Keratinocyte (primary cell): ENCODE results near the gene PCDH1. TPM values are rescaled to one million over a fixed set of nuclear protein-coding genes. Genes with fewer than 3 reads are reported as not detected.

Experiments used
- DNase-seq: peaks from one replicate; pipeline ENCODE4 v3.0.0-alpha.2; 2011; ENCODE audit warnings: low read depth, missing footprints, low spot score
- FAIRE-seq: peaks from 2 replicates; lab custom pipeline; 2011; peaks lifted over from hg19 to GRCh38; lab: Jason Lieb, UNC
- H2AFZ ChIP-seq: 2 replicates; pipeline ENCODE4 v1.6.0; 2012; ENCODE audit warnings: low read length, control low read depth, inconsistent platforms; ENCODE audit not compliant: control insufficient read depth
- H3K27ac ChIP-seq: 2 replicates; pipeline ENCODE4 v1.5.1; 2011; ENCODE audit warnings: low read length; ENCODE audit not compliant: control insufficient read depth, insufficient read depth
- H3K27me3 ChIP-seq: 3 replicates; pipeline ENCODE4 v1.6.0; 2011; ENCODE audit warnings: low read length; ENCODE audit not compliant: control insufficient read depth, insufficient read depth; ENCODE audit errors: extremely low read depth
- H3K36me3 ChIP-seq, 2 experiments: 2 replicates in 1 of 2; 3 replicates in 1 of 2; pipeline ENCODE4 v1.5.1; 2011; ENCODE audit warnings: low read length in 2 of 2, mild to moderate bottlenecking in 1 of 2; ENCODE audit not compliant: control insufficient read depth in 2 of 2, insufficient read depth in 2 of 2; ENCODE audit errors: extremely low read depth in 1 of 2
- H3K4me1 ChIP-seq: 3 replicates; pipeline ENCODE4 v1.5.1; 2011; ENCODE audit warnings: low read length; ENCODE audit not compliant: control insufficient read depth, insufficient read depth; ENCODE audit errors: extremely low read depth
- H3K4me2 ChIP-seq: 3 replicates; pipeline ENCODE4 v1.6.0; 2011; ENCODE audit warnings: low read depth, low read length; ENCODE audit not compliant: control insufficient read depth, insufficient read depth; ENCODE audit errors: extremely low read depth
- H3K4me3 ChIP-seq, 3 experiments: fragments of 200-600 bp in 1 of 3; sonication (generic) in 1 of 3; 2 replicates in 2 of 3; 3 replicates in 1 of 3; pipeline ENCODE4 v1.5.1; 2011 to 2016; ENCODE audit warnings: low read length in 3 of 3, mild to moderate bottlenecking in 3 of 3, control low read depth in 2 of 3, inconsistent platforms in 1 of 3, low read depth in 1 of 3, mixed read lengths in 1 of 3, mixed run types in 1 of 3, moderate library complexity in 1 of 3; ENCODE audit not compliant: control insufficient read depth in 2 of 3, insufficient read depth in 2 of 3; ENCODE audit errors: extremely low read depth in 1 of 3
- H3K79me2 ChIP-seq: 2 replicates; pipeline ENCODE4 v1.6.0; 2012; ENCODE audit warnings: low read length; ENCODE audit not compliant: control insufficient read depth, insufficient read depth
- H3K9ac ChIP-seq: 3 replicates; pipeline ENCODE4 v1.6.0; 2011; ENCODE audit warnings: low read length; ENCODE audit not compliant: control insufficient read depth, insufficient read depth; ENCODE audit errors: extremely low read depth
- H3K9me1 ChIP-seq: 3 replicates; pipeline ENCODE4 v1.6.0; 2011; ENCODE audit warnings: low read length; ENCODE audit not compliant: control insufficient read depth, insufficient read depth; ENCODE audit errors: extremely low read depth
- H3K9me3 ChIP-seq: 2 replicates; pipeline ENCODE4 v1.5.1; 2012; ENCODE audit warnings: low read depth, low read length; ENCODE audit not compliant: control insufficient read depth
- H4K20me1 ChIP-seq: 3 replicates; pipeline ENCODE4 v1.6.0; 2011; ENCODE audit warnings: low read length; ENCODE audit not compliant: control insufficient read depth, insufficient read depth; ENCODE audit errors: extremely low read depth
- CTCF ChIP-seq, 3 experiments: IDR thresholded peaks in 1 of 3; conservative IDR thresholded peaks in 1 of 3; optimal IDR thresholded peaks in 1 of 3; 2 replicates in 2 of 3; 3 replicates in 1 of 3; pipeline versions ENCODE3 to v1.5.1; 2011; ENCODE audit warnings: low read length in 3 of 3, mild to moderate bottlenecking in 3 of 3, moderate library complexity in 2 of 3, control low read depth in 1 of 3, inconsistent platforms in 1 of 3; ENCODE audit not compliant: insufficient read depth in 2 of 3; ENCODE audit errors: extremely low read depth in 1 of 3
- EZH2 ChIP-seq: IDR thresholded peaks from one replicate; pipeline ENCODE4 v1.6.1; 2012; ENCODE audit warnings: inconsistent platforms, mild to moderate bottlenecking, low read length, moderate library complexity
- dilution Hi-C: fragments of 300-500 bp; cut with MboI; formaldehyde crosslinking; loops from one replicate; pipeline ENCODE4 v1.7.0; 2020; ENCODE audit warnings: low sequenced_read_pairs; ENCODE audit not compliant: extremely low pct_ligation_motif_present
- polyA plus RNA-seq, 5 experiments: library from polyadenylated mRNA; depleted of rRNA in 3 of 5; stranded (reverse) in 3 of 5; stranded (forward) in 1 of 5; unstranded in 1 of 5; fragments of >200 nt; gene quantifications; 1 replicate in 1 of 5; 2 replicates in 3 of 5; 3 replicates in 1 of 5; pipeline versions ENCODE4 v1.2.1 to v1.2.3, GENCODE V29; 2011 to 2012; ENCODE audit warnings: missing spikeins in 2 of 5, low read depth in 1 of 5, low replicate concordance in 1 of 5

PCDH1 gene
- polyA plus RNA-seq, 1 donor (not counting 4 experiments of a cell fraction or from before 2014, with no cell fraction given) = 10.0 TPM

- Histone ChIP-seq H3K9me1 (no peaks in the 10 kb centered on the region), H3K4me2 (no peak overlapping the region), H3K27me3 (peaks cover 3% of the 10 kb centered on the region), H2AFZ (no peak overlapping the region), H3K4me3 (no peak overlapping the region), H3K9me3 (no peaks in the 10 kb centered on the region), H3K4me1 (no peaks in the 10 kb centered on the region), H3K27ac (no peak overlapping the region), H3K79me2 (no peaks in the 10 kb centered on the region), H4K20me1 (no peaks in the 10 kb centered on the region), H3K36me3 (peaks cover 0 to 3% of the 10 kb centered on the region in 2 experiments), H3K9ac (no peak overlapping the region)
- dilution Hi-C loops = no loop called here
- TF ChIP-seq CTCF (optimal IDR thresholded peaks at IDR 0.05 in 1 of 3, IDR thresholded peaks at IDR 0.05 in 1 of 3, conservative IDR thresholded peaks at IDR 0.05 in 1 of 3; ENCODE audit: extremely low read depth in 1 of 3, insufficient read depth in 2 of 3, low read length in 3 of 3) = no peak
- no peak for TF ChIP-seq EZH2
- no peak for FAIRE-seq
- no peak for DNase-seq
Observed at GRCh38 chr5:141856037-141856790, 22.0 kb downstream of the PCDH1 start.

GRCh38 chr5:141855265-141856036 is 22.8 kb downstream of the PCDH1 start:
- H3K79me2 ChIP-seq = no peaks in the 10 kb centered on the region
- no peaks in the 10 kb centered on the region for H3K9me3 ChIP-seq
- H3K4me2 ChIP-seq = no peak overlapping the region
- H3K27me3 ChIP-seq = peaks cover 3% of the 10 kb centered on the region
- no peaks in the 10 kb centered on the region for H3K9me1 ChIP-seq
- no peak overlapping the region for H3K9ac ChIP-seq
- no peak overlapping the region for H3K4me3 ChIP-seq
- FAIRE-seq (no peak), DNase-seq (no peak)
- dilution Hi-C loops = no loop called here
- no peak overlapping the region for H2AFZ ChIP-seq
- TF ChIP-seq CTCF (optimal IDR thresholded peaks at IDR 0.05 in 1 of 3, IDR thresholded peaks at IDR 0.05 in 1 of 3, conservative IDR thresholded peaks at IDR 0.05 in 1 of 3; ENCODE audit: extremely low read depth in 1 of 3, insufficient read depth in 2 of 3, low read length in 3 of 3) (no peak), EZH2 (no peak)
- H3K36me3 ChIP-seq = peaks cover 0 to 3% of the 10 kb centered on the region in 2 experiments
- H4K20me1 ChIP-seq = no peaks in the 10 kb centered on the region
- no peak overlapping the region for H3K27ac ChIP-seq
- no peaks in the 10 kb centered on the region for H3K4me1 ChIP-seq
